Endothelial cell of umbilical vein (primary cell): ENCODE results near the gene SENP7. TPM values are rescaled to one million over a fixed set of nuclear protein-coding genes. Genes with fewer than 3 reads are reported as not detected.

Experiments used
- BruUV-seq: library from RNA; stranded (reverse); fragments of 400-500 nt; replicated peaks from 2 replicates; lab custom pipeline; 2021; lab: Mats Ljungman, UMichigan
- CTCF ChIA-PET: fragments of 300-600, 350-600 bp; sonication (Branson Sonifier 250); formaldehyde crosslinking; loops from one replicate; lab custom pipeline; 2021; ENCODE audit warnings: antibody characterized with exemption, inconsistent platforms; lab: Charles Lee
- POLR2A ChIA-PET: fragments of 300-600, 350-600 bp; sonication (Branson Sonifier 250); formaldehyde crosslinking; loops from one replicate; lab custom pipeline; 2021; ENCODE audit warnings: antibody characterized with exemption, inconsistent platforms; lab: Charles Lee
- DNase-seq: peaks from one replicate; pipeline ENCODE4 v3.0.0-alpha.2; 2011; ENCODE audit warnings: low read depth, low spot score
- FAIRE-seq: peaks from 2 replicates; lab custom pipeline; 2011; peaks lifted over from hg19 to GRCh38; lab: Jason Lieb, UNC
- H2AFZ ChIP-seq: 2 replicates; pipeline ENCODE4 v1.6.0; 2012; ENCODE audit warnings: low read depth, low read length, control low read depth, inconsistent platforms
- H3K27ac ChIP-seq: 2 replicates; pipeline ENCODE4 v1.5.1; 2011; ENCODE audit warnings: low read depth, mild to moderate bottlenecking, control low read depth, low read length, moderate library complexity; ENCODE audit not compliant: insufficient read depth
- H3K27me3 ChIP-seq, 2 experiments: 2 replicates each; pipeline versions ENCODE4 v1.6.0 to v1.6.1; 2011; ENCODE audit warnings: low read length in 2 of 2, mixed read lengths in 1 of 2; ENCODE audit not compliant: control insufficient read depth in 2 of 2, insufficient read depth in 2 of 2
- H3K36me3 ChIP-seq, 2 experiments: 2 replicates in 1 of 2; 3 replicates in 1 of 2; pipeline ENCODE4 v1.5.1; 2011; ENCODE audit warnings: low read length in 2 of 2, mild to moderate bottlenecking in 1 of 2, moderate library complexity in 1 of 2; ENCODE audit not compliant: control insufficient read depth in 2 of 2, insufficient read depth in 2 of 2; ENCODE audit errors: extremely low read depth in 1 of 2
- H3K4me1 ChIP-seq: 3 replicates; pipeline ENCODE4 v1.5.1; 2011; ENCODE audit warnings: mild to moderate bottlenecking, low read length; ENCODE audit not compliant: control insufficient read depth, insufficient read depth; ENCODE audit errors: extremely low read depth
- H3K4me2 ChIP-seq: 2 replicates; pipeline ENCODE4 v1.6.1; 2011; ENCODE audit warnings: low read length, control low read depth, mixed read lengths; ENCODE audit not compliant: insufficient read depth
- H3K4me3 ChIP-seq, 3 experiments: fragments of 200-600 bp in 1 of 3; sonication (generic), shearing (Covaris generic) in 1 of 3; replicated peaks in 1 of 3; 2 replicates each; pipeline ENCODE4 v1.5.1; 2011 to 2016; ENCODE audit warnings: control low read depth in 3 of 3, low read length in 3 of 3, mild to moderate bottlenecking in 2 of 3, inconsistent platforms in 1 of 3, low read depth in 1 of 3, moderate library complexity in 1 of 3; ENCODE audit not compliant: insufficient read depth in 1 of 3
- H3K79me2 ChIP-seq: 2 replicates; pipeline ENCODE4 v1.6.0; 2012; ENCODE audit warnings: low read length, inconsistent platforms; ENCODE audit not compliant: control insufficient read depth, insufficient read depth
- H3K9ac ChIP-seq: replicated peaks from 2 replicates; pipeline ENCODE3; 2011; ENCODE audit warnings: low read length, control low read depth; ENCODE audit not compliant: insufficient read depth; ENCODE audit errors: extremely low read depth
- H3K9me1 ChIP-seq: replicated peaks from 3 replicates; pipeline ENCODE4 v1.6.0; 2011; ENCODE audit warnings: mild to moderate bottlenecking, low read length; ENCODE audit not compliant: control insufficient read depth, insufficient read depth; ENCODE audit errors: extremely low read depth
- H3K9me3 ChIP-seq: replicated peaks from 2 replicates; pipeline ENCODE4 v1.5.1; 2012; ENCODE audit warnings: low read length, inconsistent platforms; ENCODE audit not compliant: control insufficient read depth, insufficient read depth
- H4K20me1 ChIP-seq: replicated peaks from 2 replicates; pipeline ENCODE3; 2011; ENCODE audit warnings: mild to moderate bottlenecking, low read length; ENCODE audit not compliant: control insufficient read depth, insufficient read depth; ENCODE audit errors: extremely low read depth
- CTCF ChIP-seq, 2 donors: IDR thresholded peaks; 1 replicate in 1 of 2; 2 replicates in 1 of 2; pipeline ENCODE4 v1.5.1; 2011; ENCODE audit warnings: low read length in 2 of 2, mild to moderate bottlenecking in 2 of 2, moderate library complexity in 2 of 2, control low read depth in 1 of 2, inconsistent platforms in 1 of 2, low read depth in 1 of 2; ENCODE audit not compliant: insufficient read depth in 1 of 2; ENCODE audit errors: extremely low read depth in 1 of 2
- EZH2 ChIP-seq: IDR thresholded peaks from 2 replicates; pipeline ENCODE4 v1.6.1; 2012; ENCODE audit warnings: borderline replicate concordance, low read depth, mild to moderate bottlenecking, moderate library complexity, low read length, inconsistent platforms; ENCODE audit not compliant: severe bottlenecking
- FOS ChIP-seq: IDR thresholded peaks from 2 replicates; pipeline ENCODE4 v1.6.1; 2011; ENCODE audit warnings: mild to moderate bottlenecking, low read length, moderate library complexity, borderline replicate concordance; ENCODE audit not compliant: insufficient read depth
- JUN ChIP-seq: IDR thresholded peaks from 2 replicates; pipeline ENCODE4 v1.6.1; 2011; ENCODE audit warnings: borderline replicate concordance, low read depth; ENCODE audit not compliant: insufficient read length, insufficient read depth
- MAX ChIP-seq: IDR thresholded peaks from 2 replicates; pipeline ENCODE4 v1.6.1; 2011; ENCODE audit not compliant: insufficient read depth, insufficient read length
- POLR2A ChIP-seq: IDR thresholded peaks from 2 replicates; pipeline ENCODE4 v1.6.1; 2012; ENCODE audit warnings: low read depth, mild to moderate bottlenecking, control low read depth, low read length
- POLR2AphosphoS5 ChIP-seq: IDR thresholded peaks from 2 replicates; pipeline ENCODE4 v1.6.1; 2012; ENCODE audit warnings: low read depth, mild to moderate bottlenecking, control low read depth, low read length, moderate library complexity; ENCODE audit not compliant: insufficient read depth
- dilution Hi-C: fragments of 300-500 bp; cut with MboI; formaldehyde crosslinking; loops from one replicate; pipeline ENCODE4 v1.15.0; 2019; ENCODE audit warnings: low sequenced_read_pairs; ENCODE audit not compliant: extremely low pct_ligation_motif_present
- intact Hi-C: fragments of 100-400 bp; cut with micrococcal nuclease; formaldehyde crosslinking; loops from one replicate; pipeline ENCODE4 v1.10.0; 2022
- polyA plus RNA-seq, 4 experiments: library from polyadenylated mRNA; depleted of rRNA in 3 of 4; stranded (reverse) in 3 of 4; unstranded in 1 of 4; fragments of >200 nt; gene quantifications; 2 replicates each; pipeline versions ENCODE4 v1.2.1 to v1.2.3, GENCODE V29; 2011 to 2012; ENCODE audit warnings: missing spikeins in 1 of 4
- total RNA-seq: library from RNA; stranded (reverse); gene quantifications from 2 replicates; pipeline ENCODE4 v1.2.3, GENCODE V29; 2021

The SENP7 gene
- total and polyA plus RNA-seq, 2 donors (not counting 3 experiments of a cell fraction or from before 2014, with no cell fraction given): 5.1 to 18.7 TPM

- Histone ChIP-seq H4K20me1 (no peaks in the 10 kb centered on the region), H3K9me1 (no peaks in the 10 kb centered on the region), H3K9ac (no peak overlapping the region), H3K9me3 (no peaks in the 10 kb centered on the region), H2AFZ (no peak overlapping the region), H3K4me3 (no peak overlapping the region), H3K4me1 (no peaks in the 10 kb centered on the region), H3K36me3 (peaks cover 0 to 2% of the 10 kb centered on the region in 2 experiments), H3K79me2 (no peaks in the 10 kb centered on the region), H3K27ac (no peak overlapping the region), H3K27me3 (no peaks in the 10 kb centered on the region), H3K4me2 (no peak overlapping the region)
- DNase-seq: no peak
- CTCF ChIA-PET: interaction anchor here (2.0 kb wide), 1 partner anchor 14 kb away, joined by 7 read pairs; no protein-coding TSS in a partner anchor
- dilution Hi-C loops (no loop called here), intact Hi-C loops (no loop called here)
- TF ChIP-seq CTCF (IDR thresholded peaks at IDR 0.05; ENCODE audit: extremely low read depth in 1 of 2, insufficient read depth in 1 of 2, low read depth in 1 of 2, low read length in 2 of 2) (no peak), EZH2 (no peak), POLR2AphosphoS5 (no peak), MAX (no peak), POLR2A (no peak), JUN (no peak), FOS (no peak)
- no TSS peak for BruUV-seq
- FAIRE-seq: no peak
- POLR2A ChIA-PET: no interaction called here
These were observed 187.4 kb downstream of the SENP7 start for GRCh38 chr3:101325393-101326134.
